HUDEP-2 (cell line): Measurements from ENCODE around the gene PTPRG.
"Not testable (repeated sequence)": the region's sequence is repeated elsewhere in the genome, so short reads cannot be mapped to it uniquely, and the experiment has no call there.

Experiments used
- DNase-seq, 76 experiments: peaks; one replicate each; lab custom pipeline; 2025; ENCODE audit not compliant: unreplicated experiment in 76 of 76; lab: John Stamatoyannopoulos, UW

Gene PTPRG

DNA sequence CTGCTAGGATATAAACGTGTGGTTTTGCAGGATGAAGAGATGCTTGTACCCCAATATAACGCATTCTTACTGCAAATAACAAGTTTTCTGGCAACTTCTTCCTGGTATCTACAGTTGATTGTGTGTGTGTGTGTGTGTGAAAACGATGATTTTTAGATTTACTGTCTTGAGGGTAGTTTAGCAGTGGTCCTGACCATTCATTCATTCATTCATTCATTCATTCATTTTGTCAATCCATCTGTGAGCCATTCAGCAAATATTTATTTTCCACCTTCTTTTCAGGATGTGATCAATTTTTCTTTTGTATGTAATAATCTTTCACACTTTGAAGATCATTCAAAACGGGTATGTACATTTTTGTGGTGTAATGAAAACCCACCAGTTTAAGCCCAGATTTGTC lies 250.7 kb downstream of the PTPRG start:
- DNase-seq: no peak

DNA sequence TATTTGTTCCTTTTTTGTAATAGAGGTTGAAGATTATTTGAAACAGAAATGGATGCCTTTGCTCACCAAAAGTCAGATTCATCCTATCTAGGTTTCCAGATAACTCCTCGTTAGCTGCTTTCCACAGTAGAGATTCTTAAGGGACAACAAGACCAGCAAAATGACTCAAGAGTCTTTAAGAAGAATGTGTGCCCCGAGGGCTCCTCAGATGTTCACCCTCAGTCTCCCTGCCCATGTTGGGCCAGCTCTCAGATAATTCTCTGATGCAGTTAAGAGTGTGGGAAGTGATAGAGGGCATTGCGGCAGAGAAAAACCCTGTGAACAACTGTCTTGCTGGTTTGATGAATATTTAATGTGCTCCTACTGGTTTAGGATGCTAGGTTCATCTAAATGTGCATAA lies 251.1 kb downstream of the PTPRG start:
- no peak for DNase-seq

DNA sequence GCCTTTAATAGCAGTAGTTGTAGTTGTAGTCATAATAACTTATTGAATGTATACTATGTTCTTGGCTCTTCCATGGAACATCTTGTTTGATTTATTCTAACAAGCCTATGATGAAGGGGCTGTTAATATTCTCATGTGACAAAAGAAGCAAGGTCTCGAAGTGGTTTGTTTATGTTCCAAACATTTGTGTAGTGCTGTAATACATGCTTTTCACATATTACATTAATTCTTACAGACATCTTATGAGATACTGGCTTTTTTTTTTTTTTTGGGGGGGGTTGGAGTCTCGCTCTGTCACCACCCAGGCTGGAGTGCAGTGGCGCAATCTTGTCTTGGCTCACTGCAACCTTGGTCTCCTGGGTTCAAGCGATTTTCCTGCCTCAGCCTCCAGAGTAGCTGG lies 252.3 kb downstream of the PTPRG start:
- no peak for DNase-seq

DNA sequence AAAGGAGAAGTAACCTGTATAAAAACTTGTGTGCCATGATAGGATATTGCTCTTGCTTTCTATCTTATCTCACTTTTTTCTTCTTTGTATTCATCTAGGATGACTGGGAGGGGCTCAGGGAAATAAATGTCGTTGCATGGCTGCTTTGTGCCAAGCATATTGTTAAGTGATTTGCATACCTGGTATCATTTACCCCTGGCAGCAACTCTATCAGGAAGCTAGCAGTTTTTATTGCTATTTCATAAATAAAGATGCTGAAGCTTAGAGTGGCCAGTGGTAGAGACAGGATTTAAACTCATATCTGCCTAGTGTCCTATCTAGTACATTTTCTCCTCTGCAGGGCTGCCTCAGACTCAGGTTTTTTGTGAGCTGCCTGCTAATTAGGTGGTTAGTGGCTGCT lies 253.3 kb downstream of the PTPRG start:
- no peak for DNase-seq

DNA sequence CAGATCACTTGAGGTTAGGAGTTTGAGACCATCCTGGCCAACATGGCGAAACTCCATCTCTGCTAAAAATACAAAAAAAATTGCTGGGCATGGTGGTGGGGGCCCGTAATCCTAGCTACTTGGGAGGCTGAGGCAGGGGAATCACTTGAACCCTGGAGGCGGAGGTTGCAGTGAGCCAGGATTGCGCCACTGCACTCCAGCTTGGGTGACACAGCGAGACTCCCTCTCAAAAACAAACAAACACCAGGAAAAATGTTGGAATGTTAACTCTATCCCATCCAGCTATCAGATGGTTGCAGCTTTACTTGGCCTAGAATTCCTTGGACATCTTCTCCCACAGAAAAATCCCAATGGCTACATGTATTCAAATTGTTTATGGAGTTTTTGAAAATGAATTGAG lies 254.9 kb downstream of the PTPRG start:
- not testable (repeated sequence) for DNase-seq

DNA sequence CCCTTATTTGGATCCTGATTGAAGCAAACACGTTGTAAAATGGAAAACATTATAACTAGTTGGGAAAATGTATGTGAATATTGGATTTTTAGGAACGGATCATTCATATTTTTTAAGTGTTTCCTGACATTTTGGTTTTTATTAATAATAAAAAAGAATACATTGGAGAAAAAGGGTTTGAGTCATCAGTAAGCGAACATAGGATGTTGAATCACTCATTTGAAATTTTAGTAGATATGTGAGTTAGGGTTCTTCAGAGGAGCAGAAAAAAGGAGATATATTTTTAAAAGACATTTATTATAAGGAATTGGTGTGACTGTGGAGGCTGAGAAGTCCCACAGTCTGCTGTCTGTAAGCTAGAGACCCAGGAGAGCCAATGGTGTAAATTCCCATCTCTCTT lies 258.5 kb downstream of the PTPRG start:
- no peak for DNase-seq

DNA sequence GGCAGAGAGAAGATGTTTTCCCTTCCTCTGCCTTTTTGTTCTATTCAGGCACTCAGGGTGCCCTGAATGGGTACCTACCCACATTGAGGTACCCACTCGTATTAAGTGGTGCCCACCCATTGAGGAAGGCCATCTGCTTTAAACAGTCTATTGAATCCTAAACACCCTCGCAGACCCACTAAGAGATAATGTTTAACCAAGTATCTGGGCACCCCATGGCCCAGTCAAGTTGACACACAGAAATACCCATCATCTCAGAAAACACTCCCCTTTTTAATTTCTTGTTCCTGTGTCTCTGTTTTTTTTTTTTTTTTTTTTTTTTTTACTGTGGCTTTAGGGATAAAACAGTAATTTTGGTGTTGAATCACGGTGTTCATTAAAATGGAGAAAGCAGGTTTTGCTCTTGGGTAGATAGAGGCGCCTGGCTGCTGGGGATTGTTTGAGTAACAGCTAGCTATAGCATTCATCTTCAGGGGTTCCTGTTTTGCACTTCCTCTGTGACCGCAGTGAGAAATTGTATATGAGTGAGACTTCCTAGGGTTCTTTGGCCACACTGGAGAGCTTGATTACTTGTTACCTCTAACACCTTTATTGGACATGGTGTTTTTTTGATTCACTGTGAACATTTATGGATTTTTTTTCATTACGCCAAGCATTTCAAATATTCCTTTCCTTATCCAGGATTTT lies 259.1 kb downstream of the PTPRG start:
- DNase-seq: no peak

DNA sequence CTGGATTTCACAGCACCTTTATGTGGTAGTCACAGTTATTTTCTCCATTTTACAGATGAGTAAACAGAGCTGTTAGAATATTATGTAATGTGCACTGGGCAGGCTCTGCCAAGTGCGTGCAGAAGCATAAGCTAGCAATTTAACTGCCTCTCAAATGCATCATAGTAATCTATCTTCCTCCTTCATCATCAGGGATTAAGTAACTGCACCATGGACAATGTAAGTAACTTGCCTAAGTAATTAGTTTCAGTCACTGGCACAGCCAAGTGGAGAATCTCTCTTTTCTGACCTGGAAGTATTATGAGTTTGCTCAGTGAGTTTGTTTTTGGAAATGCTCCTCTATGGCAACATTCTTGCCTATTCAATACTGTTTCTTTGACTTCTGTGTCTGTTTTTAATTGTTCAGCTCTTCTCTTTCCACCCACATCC lies 260.5 kb downstream of the PTPRG start:
- no peak for DNase-seq

DNA sequence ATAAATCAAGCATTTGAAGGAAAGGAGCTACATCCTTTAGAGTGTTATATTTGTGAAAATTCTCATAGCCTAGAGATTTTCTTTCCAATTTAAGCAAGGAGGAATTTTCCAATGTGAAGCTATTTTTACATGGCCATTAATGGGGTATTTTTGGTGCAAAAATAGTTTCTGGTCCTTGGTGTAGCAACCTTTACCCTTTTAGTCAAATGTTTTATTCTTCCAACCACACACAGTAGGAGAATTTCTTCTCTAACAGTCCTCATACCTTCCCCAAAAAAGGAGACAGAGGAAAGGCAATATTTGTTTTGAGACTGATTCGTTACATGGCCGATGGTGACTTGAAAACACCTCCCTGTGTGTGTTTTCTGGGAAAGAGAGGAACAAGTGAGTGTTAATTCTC lies 261.2 kb downstream of the PTPRG start:
- no peak for DNase-seq

DNA sequence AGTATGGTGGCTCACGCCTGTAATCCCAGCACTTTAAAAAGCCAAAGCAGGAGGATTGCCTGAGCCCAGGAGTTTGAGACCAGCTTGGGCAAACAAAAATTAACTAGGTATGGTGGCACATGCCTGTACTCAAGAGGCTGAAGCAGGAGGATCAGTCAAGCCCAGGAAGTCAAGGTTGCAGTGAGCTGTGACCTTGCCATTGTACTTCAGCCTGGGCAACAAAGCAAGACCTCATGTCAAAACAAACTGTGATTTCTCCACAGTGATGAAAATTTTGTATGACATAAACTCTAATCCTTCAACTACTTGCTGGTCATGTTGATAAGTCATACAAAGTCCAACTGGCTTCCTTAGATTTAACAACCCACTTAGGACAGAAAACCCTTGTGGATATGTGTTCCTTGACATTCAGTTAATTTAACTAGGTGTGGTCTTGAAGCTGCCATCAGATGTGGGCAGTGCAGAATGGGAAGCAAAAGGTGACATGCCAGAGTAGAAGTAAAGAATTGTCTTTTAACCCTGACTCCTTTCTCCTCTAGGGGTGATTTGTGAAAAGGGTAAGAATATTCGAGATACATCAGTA lies 263.3 kb downstream of the PTPRG start:
- DNase-seq: no peak

DNA sequence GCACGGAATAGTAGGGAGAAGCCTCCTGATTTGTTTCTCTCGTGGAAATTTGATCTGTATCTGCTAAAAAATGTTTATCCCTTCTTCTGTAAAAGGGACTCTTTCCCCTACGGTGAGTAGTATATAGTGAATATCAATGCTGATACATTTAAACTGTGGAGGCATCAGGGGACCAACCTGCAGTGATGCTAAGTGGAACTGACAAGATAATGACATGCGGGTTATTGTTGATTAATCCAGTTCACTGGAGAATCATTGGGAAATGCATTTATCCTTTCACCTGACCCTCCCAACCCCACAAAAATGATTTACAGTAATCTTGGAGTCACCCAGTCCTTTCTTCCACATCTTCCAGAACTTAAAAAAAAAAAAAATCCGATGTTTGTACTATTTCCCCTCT lies 264.8 kb downstream of the PTPRG start:
- no peak for DNase-seq

DNA sequence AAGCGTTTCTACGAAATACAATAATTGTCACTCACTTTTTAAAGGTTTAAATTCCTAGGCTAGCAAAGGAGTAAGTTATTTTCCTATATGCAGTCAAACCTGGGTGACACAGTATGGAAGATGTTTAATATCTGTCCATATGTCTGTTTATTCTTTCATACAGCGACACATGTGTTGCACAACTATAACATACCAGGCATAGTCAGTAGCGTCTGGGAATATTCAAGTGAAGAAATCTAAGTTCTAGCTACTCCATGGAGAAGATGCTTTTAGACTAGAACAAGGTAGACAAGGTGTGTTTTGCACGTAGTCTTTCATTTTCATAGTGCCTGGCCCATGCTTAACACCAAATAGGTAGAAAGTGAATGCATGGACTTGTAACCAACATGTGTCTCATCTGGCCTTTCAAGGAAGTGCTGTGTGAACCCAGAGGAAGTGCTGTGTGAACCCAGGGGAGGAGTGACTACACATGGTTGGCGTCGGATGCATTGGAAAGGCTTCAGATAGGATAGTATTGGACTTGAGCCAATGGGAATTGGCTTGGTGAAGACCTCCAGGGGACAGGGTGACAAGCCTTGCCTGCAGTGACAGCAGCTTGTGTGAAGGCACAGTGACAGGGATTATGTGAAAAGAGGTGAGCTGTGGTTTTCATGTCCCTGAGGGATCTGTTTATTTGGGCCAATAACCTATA lies 267.0 kb downstream of the PTPRG start:
- DNase-seq: no peak

DNA sequence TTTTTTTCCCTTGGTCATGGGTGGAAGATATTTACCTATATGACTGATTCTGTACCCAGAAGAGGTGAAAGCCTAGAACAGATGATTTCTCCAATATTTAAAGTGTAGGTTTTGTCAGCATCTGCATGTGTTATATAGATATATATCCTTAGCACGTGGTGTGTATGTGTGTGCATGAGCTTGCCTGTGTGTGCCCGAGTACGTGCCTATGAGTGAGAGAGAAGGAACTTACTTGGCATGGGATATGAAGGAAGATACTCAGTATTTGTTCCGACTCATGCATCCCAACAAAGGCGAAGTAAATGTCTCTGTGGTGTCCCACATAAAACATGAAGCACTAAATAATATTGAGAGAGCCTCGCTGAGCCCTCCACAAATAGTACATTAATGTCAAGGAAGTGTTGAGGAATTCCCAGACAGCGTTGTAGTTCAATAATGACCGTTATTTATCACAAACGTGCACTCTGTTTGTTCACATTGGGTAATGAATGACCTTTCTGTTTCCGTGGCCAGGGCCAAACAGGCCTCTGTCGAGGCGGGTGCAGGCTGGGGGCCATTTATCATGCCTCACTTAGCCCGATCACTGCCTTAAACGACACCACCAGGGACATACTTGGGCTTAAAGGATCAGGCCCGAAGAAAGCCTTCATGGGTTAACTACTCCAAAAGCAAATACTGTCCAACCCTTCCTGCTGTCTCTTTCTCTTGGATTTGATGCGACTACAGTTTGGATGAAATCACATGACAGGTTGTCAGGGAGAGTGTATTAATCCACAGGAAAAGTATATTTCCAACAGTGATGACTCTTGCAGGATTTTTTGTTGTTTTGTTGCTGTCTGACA lies 267.7 kb downstream of the PTPRG start:
- DNase-seq: no peak

DNA sequence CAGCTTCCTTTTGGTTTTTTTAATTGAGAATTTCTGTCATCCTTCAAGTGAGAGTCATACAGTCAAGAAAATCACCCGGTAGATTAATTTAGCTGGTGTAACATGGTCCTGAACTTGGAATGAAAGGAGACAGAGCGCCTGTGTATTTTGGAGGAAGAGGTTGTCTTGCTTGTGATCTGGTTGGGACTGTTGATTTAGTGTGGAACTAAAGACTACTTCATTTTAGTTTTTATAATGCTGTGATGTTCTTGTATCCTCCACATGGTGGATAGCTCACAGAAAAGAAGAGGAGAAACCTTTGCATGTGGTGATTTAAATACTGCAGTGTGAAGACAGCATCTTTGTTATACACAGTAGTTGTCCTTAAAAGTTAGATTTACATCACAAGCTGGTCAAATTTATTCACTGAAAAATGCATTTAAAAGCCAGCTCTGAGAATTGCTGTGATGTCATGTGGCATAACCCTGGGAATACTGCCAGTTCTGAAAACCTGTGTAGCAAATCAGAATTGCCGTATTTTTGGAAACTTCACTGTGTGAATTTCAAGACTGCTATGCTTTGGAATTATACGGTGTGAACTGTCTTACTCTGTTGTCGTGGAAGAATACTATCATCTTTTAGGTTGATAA lies 268.5 kb downstream of the PTPRG start:
- no peak for DNase-seq

DNA sequence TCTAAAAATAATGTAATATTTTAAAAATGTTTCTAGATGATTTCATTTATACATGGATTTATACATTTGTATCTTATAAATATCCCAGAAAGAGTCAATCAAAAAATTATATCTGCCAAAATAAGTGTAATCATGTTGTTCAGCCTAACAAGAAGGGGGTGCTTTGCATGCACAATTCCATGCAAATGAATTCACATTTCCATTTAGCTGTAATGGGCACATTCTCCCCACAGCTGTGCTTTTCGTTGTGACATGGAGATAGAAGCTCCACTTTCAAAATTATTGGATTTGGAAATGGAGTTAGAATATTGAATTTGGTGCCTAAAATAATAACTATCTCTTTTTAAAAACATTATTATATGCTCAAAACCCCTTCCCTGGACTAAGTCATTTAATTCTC lies 270.6 kb downstream of the PTPRG start:
- DNase-seq: no peak

DNA sequence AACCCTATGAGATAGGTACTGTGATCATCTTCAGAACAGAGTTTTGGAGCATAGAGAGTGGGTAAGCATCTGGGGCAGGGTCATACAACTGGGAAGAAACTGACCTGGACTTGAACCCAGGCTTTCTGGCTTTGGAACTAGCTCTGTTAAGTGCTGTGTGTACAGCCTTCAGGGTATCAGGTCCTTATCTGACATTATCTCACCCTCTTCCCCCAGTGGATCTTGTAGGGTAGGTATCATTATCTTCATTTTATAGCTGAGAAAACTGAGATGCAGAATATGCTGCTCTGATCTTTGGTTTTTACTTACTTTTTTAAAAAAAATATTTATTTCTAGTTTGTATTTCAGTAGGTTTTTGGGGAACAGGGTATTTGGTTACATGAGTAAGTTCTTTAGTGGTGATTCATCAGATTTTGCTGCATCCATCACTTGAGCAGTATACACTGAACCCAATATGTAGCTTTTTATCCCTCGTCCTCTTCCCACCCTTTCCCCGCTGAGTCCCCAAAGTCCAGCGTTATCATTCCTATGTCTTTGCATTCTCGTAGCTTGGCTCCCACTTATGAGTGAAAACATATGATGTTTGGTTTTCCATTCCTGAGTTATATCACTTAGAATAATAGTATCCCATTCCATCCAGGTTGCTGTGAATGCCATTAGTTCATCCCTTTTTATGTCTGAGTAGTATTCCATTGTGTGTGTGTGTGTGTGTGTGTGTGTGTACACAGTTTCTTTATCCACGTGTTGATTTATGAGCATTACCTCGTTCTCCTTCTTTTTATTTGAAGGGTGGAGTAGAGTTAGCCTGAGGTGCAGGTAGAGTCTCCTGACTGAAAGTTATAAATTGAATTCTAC lies 271.2 kb downstream of the PTPRG start:
- DNase-seq: no peak

DNA sequence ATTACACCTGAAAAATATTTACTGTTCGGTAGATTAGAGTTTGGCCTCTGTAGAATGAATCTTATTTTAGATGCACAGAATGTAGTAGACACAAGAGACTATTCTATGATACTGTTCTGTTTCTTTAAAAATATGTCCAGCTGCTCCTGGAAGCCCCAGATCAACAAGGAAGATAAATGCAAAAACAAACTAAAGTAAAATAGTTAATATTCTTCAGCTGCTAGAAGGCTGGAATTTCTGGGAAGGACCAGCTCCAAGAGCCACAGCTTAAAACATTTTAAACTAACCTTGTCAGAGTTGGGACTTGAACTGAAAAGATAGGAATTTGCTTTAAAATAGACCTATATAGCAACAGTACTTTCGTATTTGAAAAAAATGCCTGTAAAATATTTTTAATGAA lies 277.9 kb downstream of the PTPRG start:
- no peak for DNase-seq

DNA sequence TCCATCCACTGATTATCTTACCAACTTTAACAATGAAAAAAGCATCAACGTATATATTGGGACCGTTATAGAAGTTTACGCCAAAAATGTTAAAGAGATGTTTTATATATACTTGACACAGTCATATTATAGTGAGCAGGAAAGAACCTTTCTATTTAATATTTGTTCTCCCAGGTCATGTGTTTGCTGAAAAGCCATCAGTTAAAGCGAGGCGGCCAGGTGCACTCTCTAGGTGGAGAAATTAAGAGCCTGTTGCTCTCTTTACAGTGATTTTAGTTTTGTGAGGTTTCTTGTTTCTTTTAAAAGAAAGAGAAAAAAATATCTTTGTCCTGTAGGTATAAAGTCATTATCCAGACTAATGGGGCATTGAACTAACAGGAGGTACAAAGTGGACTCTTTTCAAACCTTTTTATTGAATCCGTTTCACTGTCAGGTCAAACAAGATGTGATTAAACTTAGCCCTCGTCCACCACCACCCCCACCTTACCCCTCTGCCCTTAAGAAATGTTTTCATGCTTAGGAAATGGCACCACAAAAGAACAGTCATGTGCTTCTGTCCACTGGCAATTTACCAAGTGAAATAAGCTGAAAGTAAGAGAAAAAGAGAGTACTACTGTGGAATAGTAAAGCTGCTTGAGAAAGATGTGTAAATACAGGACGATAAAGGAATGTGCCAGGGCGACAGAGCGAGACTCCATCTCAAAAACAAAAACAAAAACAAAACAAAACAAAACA lies 279.9 kb downstream of the PTPRG start:
- DNase-seq: no peak

DNA sequence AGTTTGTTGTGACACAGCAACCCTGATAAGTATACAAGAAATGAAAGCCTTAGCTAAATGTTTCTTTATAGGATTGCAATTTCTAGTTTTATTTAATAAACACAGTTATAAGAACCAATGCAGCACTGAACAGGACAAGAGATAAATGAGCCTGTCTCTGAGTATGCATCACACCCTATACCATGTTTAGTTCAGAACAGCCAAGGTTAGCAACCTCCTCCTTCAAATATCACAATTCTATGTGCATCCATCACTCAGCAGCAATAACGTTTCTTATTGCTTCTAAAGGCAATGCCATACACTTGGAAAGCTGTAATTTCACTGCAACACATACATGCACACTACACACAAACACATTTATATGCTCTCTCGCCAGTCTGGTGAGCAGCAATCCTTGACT lies 280.6 kb downstream of the PTPRG start:
- no peak for DNase-seq
